Measurements from ENCODE around the gene MEIS3.

DNA sequence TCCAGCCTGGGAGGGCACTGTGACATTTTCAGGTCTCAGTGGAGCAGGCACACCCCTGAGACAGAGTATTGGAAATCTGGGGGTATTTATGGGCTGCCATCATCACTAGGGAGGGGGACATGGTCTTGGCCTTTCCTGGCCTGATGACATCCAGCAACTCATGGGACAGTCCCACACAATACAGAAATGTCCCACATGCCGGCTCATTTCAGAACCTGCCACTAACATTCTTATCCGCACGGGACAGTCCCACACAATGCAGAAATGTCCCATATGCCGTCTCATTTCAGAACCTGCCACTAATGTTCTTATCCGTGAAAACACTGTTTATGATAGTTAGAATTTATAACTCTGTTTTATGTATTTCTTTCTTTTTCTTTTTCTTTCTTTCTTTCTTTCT, 42.5 kb upstream of the MEIS3 start:
- TF ChIP-seq POLR2A (IDR thresholded peaks at IDR 0.05; ENCODE audit: low read length) (no peak), GATA1 (IDR thresholded peaks at IDR 0.05; ENCODE audit: low read depth, low read length) (no peak)
